ENCODE data around the gene ALG1.
"Not testable (repeated sequence)": the region's sequence is repeated elsewhere in the genome, so short reads cannot be mapped to it uniquely, and the experiment has no call there.

DNA sequence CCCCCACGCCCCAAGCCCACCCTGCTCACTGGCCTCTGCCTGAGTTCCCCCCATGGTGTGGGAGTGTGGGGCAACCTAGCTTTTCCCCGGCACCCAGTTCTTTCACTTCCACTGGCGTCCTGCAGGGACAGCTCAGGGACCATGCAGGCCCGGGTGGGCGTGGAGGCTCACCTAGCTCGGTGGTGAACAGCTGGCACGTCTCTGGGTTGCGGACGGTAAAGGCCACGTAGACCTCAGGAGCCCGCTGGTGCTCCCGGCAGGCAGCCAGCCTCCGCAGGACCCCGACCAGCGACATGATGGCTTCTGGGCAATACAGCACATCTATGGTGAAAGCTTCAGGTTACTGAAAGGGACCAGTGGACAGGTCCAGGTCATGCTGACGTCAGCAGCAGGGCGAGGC is 17.3 kb downstream of the ALG1 start:
- TF ChIP-seq, protein P1, sequence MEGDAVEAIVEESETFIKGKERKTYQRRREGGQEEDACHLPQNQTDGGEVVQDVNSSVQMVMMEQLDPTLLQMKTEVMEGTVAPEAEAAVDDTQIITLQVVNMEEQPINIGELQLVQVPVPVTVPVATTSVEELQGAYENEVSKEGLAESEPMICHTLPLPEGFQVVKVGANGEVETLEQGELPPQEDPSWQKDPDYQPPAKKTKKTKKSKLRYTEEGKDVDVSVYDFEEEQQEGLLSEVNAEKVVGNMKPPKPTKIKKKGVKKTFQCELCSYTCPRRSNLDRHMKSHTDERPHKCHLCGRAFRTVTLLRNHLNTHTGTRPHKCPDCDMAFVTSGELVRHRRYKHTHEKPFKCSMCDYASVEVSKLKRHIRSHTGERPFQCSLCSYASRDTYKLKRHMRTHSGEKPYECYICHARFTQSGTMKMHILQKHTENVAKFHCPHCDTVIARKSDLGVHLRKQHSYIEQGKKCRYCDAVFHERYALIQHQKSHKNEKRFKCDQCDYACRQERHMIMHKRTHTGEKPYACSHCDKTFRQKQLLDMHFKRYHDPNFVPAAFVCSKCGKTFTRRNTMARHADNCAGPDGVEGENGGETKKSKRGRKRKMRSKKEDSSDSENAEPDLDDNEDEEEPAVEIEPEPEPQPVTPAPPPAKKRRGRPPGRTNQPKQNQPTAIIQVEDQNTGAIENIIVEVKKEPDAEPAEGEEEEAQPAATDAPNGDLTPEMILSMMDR (IDR thresholded peaks at IDR 0.05; ENCODE audit: poor library complexity, severe bottlenecking), result not testable (repeated sequence)
- not testable (repeated sequence) for TF ChIP-seq EP300 (conservative IDR thresholded peaks at IDR 0.05; ENCODE audit: poor library complexity, severe bottlenecking); RAD21 (conservative IDR thresholded peaks at IDR 0.05); EZH2 (IDR thresholded peaks at IDR 0.05; ENCODE audit: borderline replicate concordance, insufficient read depth, low read length, poor library complexity, severe bottlenecking); POLR2AphosphoS5 (IDR thresholded peaks at IDR 0.05); TAF1 (IDR thresholded peaks at IDR 0.05; ENCODE audit: low read depth)

Data from neural cell (in vitro differentiated cells).